Measurements from ENCODE around the gene SCAMP2.

DNA sequence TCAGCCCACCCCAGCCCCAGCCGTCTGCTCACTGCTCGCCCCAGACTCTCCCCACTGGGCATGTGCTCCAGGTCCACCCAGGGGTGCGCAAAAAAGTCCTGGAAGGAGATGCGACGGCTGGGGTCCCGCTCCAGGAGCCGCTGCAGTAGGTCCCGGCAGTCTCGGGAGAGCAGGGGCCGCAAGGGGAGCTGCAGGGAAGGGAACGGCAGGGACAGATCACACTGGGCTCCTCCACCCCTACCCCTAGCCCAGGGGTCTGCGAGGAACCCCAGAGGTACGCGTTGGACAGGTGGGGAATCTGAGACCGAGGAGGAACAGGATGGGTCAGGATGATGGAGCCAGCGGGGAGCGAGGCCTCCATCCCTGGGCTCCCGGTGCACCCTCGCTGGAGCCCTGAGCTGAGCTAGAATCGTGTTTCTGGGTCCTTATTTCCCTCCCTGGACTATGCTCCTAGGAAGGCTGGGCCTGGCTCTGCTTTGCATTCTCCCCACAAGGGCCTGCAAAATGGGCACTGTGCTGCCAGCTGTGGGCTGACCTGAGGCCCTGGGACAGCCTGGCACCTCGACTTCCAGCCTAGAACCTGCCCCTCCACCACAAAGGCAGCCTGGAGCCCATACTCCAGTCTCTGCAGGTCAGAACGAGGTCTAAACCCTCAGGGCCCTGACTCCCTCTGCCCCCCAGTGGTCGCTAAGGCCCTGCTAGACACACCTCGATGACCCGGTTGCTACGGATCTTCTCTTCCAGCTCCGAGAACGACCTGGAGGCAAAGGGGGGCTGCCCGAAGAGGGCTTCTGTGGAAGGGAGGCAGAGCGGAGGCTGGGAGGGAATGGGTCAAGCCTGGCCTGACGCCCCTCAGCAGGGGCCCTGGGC is 33.4 kb downstream of the SCAMP2 start:
- TF ChIP-seq CTCF (IDR thresholded peaks at IDR 0.05; ENCODE audit: poor library complexity, severe bottlenecking) (no peak), EZH2 (IDR thresholded peaks at IDR 0.05; ENCODE audit: borderline replicate concordance, insufficient read depth, low read length, poor library complexity, severe bottlenecking) (no peak), EP300 (conservative IDR thresholded peaks at IDR 0.05; ENCODE audit: poor library complexity, severe bottlenecking) (no peak), TAF1 (IDR thresholded peaks at IDR 0.05; ENCODE audit: low read depth) (no peak), RAD21 (conservative IDR thresholded peaks at IDR 0.05) (no peak), POLR2AphosphoS5 (IDR thresholded peaks at IDR 0.05) (no peak)
- TF ChIP-seq, protein P1, sequence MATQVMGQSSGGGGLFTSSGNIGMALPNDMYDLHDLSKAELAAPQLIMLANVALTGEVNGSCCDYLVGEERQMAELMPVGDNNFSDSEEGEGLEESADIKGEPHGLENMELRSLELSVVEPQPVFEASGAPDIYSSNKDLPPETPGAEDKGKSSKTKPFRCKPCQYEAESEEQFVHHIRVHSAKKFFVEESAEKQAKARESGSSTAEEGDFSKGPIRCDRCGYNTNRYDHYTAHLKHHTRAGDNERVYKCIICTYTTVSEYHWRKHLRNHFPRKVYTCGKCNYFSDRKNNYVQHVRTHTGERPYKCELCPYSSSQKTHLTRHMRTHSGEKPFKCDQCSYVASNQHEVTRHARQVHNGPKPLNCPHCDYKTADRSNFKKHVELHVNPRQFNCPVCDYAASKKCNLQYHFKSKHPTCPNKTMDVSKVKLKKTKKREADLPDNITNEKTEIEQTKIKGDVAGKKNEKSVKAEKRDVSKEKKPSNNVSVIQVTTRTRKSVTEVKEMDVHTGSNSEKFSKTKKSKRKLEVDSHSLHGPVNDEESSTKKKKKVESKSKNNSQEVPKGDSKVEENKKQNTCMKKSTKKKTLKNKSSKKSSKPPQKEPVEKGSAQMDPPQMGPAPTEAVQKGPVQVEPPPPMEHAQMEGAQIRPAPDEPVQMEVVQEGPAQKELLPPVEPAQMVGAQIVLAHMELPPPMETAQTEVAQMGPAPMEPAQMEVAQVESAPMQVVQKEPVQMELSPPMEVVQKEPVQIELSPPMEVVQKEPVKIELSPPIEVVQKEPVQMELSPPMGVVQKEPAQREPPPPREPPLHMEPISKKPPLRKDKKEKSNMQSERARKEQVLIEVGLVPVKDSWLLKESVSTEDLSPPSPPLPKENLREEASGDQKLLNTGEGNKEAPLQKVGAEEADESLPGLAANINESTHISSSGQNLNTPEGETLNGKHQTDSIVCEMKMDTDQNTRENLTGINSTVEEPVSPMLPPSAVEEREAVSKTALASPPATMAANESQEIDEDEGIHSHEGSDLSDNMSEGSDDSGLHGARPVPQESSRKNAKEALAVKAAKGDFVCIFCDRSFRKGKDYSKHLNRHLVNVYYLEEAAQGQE (IDR thresholded peaks at IDR 0.05; ENCODE audit: borderline replicate concordance): no peak
